ENCODE data around the gene SDK2.

Gene SDK2

GRCh38 chr17:73546770-73547536, 97.3 kb downstream of the SDK2 start:
- Histone ChIP-seq H3K4me3 (ENCODE audit: low read length) (no peak overlapping the region), H3K27me3 (ENCODE audit: control insufficient read depth, low read length) (0 out of 2 replicates have a peak, but pooled peaks cover 2% of the 10 kb centered on the region), H3K79me2 (ENCODE audit: control insufficient read depth, low read length) (no peaks in the 10 kb centered on the region), H3K36me3 (ENCODE audit: control insufficient read depth, low read length) (no peaks in the 10 kb centered on the region), H3K4me2 (ENCODE audit: low read length) (no peak overlapping the region), H3F3A (ENCODE audit: control insufficient read depth, insufficient read depth) (no peaks in the 10 kb centered on the region), H3K9me3 (ENCODE audit: control insufficient read depth, insufficient read depth, low read length) (no peaks in the 10 kb centered on the region), H3K4me1 (ENCODE audit: control insufficient read depth, low read length) (peaks cover 7% of the 10 kb centered on the region), H3K9me2 (replicated peaks; ENCODE audit: control insufficient read depth, low read length) (no peaks in the 10 kb centered on the region), H4K20me1 (ENCODE audit: control insufficient read depth, insufficient read depth, low read depth, low read length) (no peaks in the 10 kb centered on the region), H3K27ac (ENCODE audit: low read depth, low read length) (no peak overlapping the region)
- TF ChIP-seq CTCF (IDR thresholded peaks at IDR 0.05; ENCODE audit: low read depth, low read length, poor library complexity, severe bottlenecking): no peak
- no peak for TF ChIP-seq EZH2phosphoT487 (IDR thresholded peaks at IDR 0.05; ENCODE audit: borderline replicate concordance, low read length)

GRCh38 chr17:73546114-73546513, 98.1 kb downstream of the SDK2 start:
- H3K79me2 ChIP-seq (ENCODE audit: control insufficient read depth, low read length): no peaks in the 10 kb centered on the region
- no peak overlapping the region for H3K4me3 ChIP-seq (ENCODE audit: low read length)
- no peaks in the 10 kb centered on the region for H4K20me1 ChIP-seq (ENCODE audit: control insufficient read depth, insufficient read depth, low read depth, low read length)
- peaks cover 7% of the 10 kb centered on the region for H3K4me1 ChIP-seq (ENCODE audit: control insufficient read depth, low read length)
- no peaks in the 10 kb centered on the region for H3K36me3 ChIP-seq (ENCODE audit: control insufficient read depth, low read length)
- TF ChIP-seq CTCF (IDR thresholded peaks at IDR 0.05; ENCODE audit: low read depth, low read length, poor library complexity, severe bottlenecking): no peak
- TF ChIP-seq EZH2phosphoT487 (IDR thresholded peaks at IDR 0.05; ENCODE audit: borderline replicate concordance, low read length): no peak
- H3K27ac ChIP-seq (ENCODE audit: low read depth, low read length): no peak overlapping the region
- H3K9me3 ChIP-seq (ENCODE audit: control insufficient read depth, insufficient read depth, low read length): no peaks in the 10 kb centered on the region
- H3K9me2 ChIP-seq (replicated peaks; ENCODE audit: control insufficient read depth, low read length): no peaks in the 10 kb centered on the region
- H3F3A ChIP-seq (ENCODE audit: control insufficient read depth, insufficient read depth): no peaks in the 10 kb centered on the region
- H3K4me2 ChIP-seq (ENCODE audit: low read length): no peak overlapping the region
- H3K27me3 ChIP-seq (ENCODE audit: control insufficient read depth, low read length): 0 out of 2 replicates have a peak, but pooled peaks cover 2% of the 10 kb centered on the region

GRCh38 chr17:73545109-73546032, 98.9 kb downstream of the SDK2 start:
- Histone ChIP-seq H3F3A (ENCODE audit: control insufficient read depth, insufficient read depth) (no peaks in the 10 kb centered on the region), H3K4me3 (ENCODE audit: low read length) (no peak overlapping the region), H4K20me1 (ENCODE audit: control insufficient read depth, insufficient read depth, low read depth, low read length) (no peaks in the 10 kb centered on the region), H3K4me1 (ENCODE audit: control insufficient read depth, low read length) (peaks cover 7% of the 10 kb centered on the region), H3K27ac (ENCODE audit: low read depth, low read length) (no peak overlapping the region), H3K9me3 (ENCODE audit: control insufficient read depth, insufficient read depth, low read length) (no peaks in the 10 kb centered on the region), H3K36me3 (ENCODE audit: control insufficient read depth, low read length) (no peaks in the 10 kb centered on the region), H3K27me3 (ENCODE audit: control insufficient read depth, low read length) (0 out of 2 replicates have a peak, but pooled peaks cover 2% of the 10 kb centered on the region), H3K9me2 (replicated peaks; ENCODE audit: control insufficient read depth, low read length) (no peaks in the 10 kb centered on the region), H3K79me2 (ENCODE audit: control insufficient read depth, low read length) (no peaks in the 10 kb centered on the region), H3K4me2 (ENCODE audit: low read length) (no peak overlapping the region)
- TF ChIP-seq EZH2phosphoT487 (IDR thresholded peaks at IDR 0.05; ENCODE audit: borderline replicate concordance, low read length) (no peak), CTCF (IDR thresholded peaks at IDR 0.05; ENCODE audit: low read depth, low read length, poor library complexity, severe bottlenecking) (no peak)

All from DOHH2 (cell line).